Astrocyte of the spinal cord (primary cell): Measurements from ENCODE around the gene MS4A10.

Source experiments
- DNase-seq: peaks from one replicate; pipeline ENCODE4 v3.0.0; 2011; ENCODE audit warnings: low read depth, low spot score
- H3K4me3 ChIP-seq: 2 replicates; pipeline ENCODE4 v1.5.1; 2011; ENCODE audit warnings: low read depth, mild to moderate bottlenecking, low read length, moderate library complexity
- CTCF ChIP-seq: IDR thresholded peaks from 2 replicates; pipeline ENCODE4 v1.5.1; 2012; ENCODE audit warnings: low read depth, mild to moderate bottlenecking, low read length, inconsistent platforms
- in situ Hi-C: cut with HindIII; loops from 2 replicates; pipeline ENCODE4 v1.10.0; 2017; ENCODE audit warnings: low sequenced_read_pairs

The MS4A10 gene

GRCh38 chr11:60830478-60831142 is 45.5 kb downstream of the MS4A10 start:
- no peak for DNase-seq
- no peak for TF ChIP-seq CTCF
- in situ Hi-C loops = no loop called here
- no peak overlapping the region for H3K4me3 ChIP-seq

GRCh38 chr11:60831143-60831500 is 46.0 kb downstream of the MS4A10 start:
- peak; percentile 79 for DNase-seq
- in situ Hi-C loops = no loop called here
- no peak overlapping the region for H3K4me3 ChIP-seq
- peak; percentile 94 for TF ChIP-seq CTCF

GRCh38 chr11:60831501-60832079 is 46.5 kb downstream of the MS4A10 start:
- TF ChIP-seq CTCF = no peak
- no peak overlapping the region for H3K4me3 ChIP-seq
- in situ Hi-C loops = no loop called here
- peak; percentile 83 for DNase-seq

GRCh38 chr11:60834742-60835533 is 49.8 kb downstream of the MS4A10 start:
- DNase-seq = no peak
- TF ChIP-seq CTCF = no peak
- in situ Hi-C loops = no loop called here

GRCh38 chr11:60835534-60835846 is 50.4 kb downstream of the MS4A10 start:
- in situ Hi-C loops = no loop called here
- DNase-seq = no peak

More at GRCh38 chr11:60834742-60835533, 49.8 kb downstream of the MS4A10 start:
- no peak overlapping the region for H3K4me3 ChIP-seq

More at GRCh38 chr11:60835534-60835846, 50.4 kb downstream of the MS4A10 start:
- no peak for TF ChIP-seq CTCF
- H3K4me3 ChIP-seq = no peak overlapping the region
